Mesothelial cell of epicardium (in vitro differentiated cells): ENCODE measurements around the gene WDR70. TPM values are rescaled to one million over a fixed set of nuclear protein-coding genes. Genes with fewer than 3 reads are reported as not detected.

ENCODE experiments used
- DNase-seq, 2 experiments: peaks; one replicate each; pipeline ENCODE4 v3.0.0; 2021; ENCODE audit warnings: low spot score in 2 of 2; ENCODE audit not compliant: unreplicated experiment in 2 of 2
- H3K27ac Mint-ChIP-seq: 2 replicates; pipeline ENCODE4 v1.8.0; 2021; ENCODE audit warnings: mixed read lengths
- H3K27me3 Mint-ChIP-seq: 2 replicates; pipeline ENCODE4 v1.8.0; 2021; ENCODE audit warnings: low read depth, mixed read lengths
- H3K36me3 Mint-ChIP-seq: 2 replicates; pipeline ENCODE4 v1.8.0; 2021; ENCODE audit warnings: mixed read lengths
- H3K4me1 Mint-ChIP-seq: 2 replicates; pipeline ENCODE4 v1.8.0; 2021; ENCODE audit warnings: mixed read lengths
- H3K4me3 Mint-ChIP-seq: 2 replicates; pipeline ENCODE4 v1.8.0; 2021; ENCODE audit warnings: mild to moderate bottlenecking, moderate library complexity, mixed read lengths
- H3K9me3 Mint-ChIP-seq: 2 replicates; pipeline ENCODE4 v1.8.0; 2021; ENCODE audit warnings: mixed read lengths
- CTCF ChIP-seq: fragments of 200-600 bp; sonication (generic); IDR thresholded peaks from one replicate; pipeline ENCODE4 v1.5.0; 2021; ENCODE audit warnings: antibody characterized with exemption; ENCODE audit not compliant: unreplicated experiment
- total RNA-seq: library from RNA; stranded (reverse); gene quantifications from 3 replicates; pipeline ENCODE4 v1.2.1, GENCODE V29; 2021

Gene WDR70
- total RNA-seq, 1 donor from 2014 or later: 47.8 TPM

GRCh38 chr5:37716405-37716804 is 337.3 kb downstream of the WDR70 start:
- peaks cover 59% of the 10 kb centered on the region for H3K4me1 Mint-ChIP-seq
- no peak for TF ChIP-seq CTCF

GRCh38 chr5:37717276-37717612 is 338.1 kb downstream of the WDR70 start:
- Mint-ChIP-seq H3K9me3 (no peaks in the 10 kb centered on the region), H3K4me3 (no peak overlapping the region), H3K36me3 (no peaks in the 10 kb centered on the region), H3K4me1 (peaks cover 61% of the 10 kb centered on the region), H3K27ac (peak overlapping the region; percentile 87), H3K27me3 (peaks cover 18% of the 10 kb centered on the region)
- no peak for DNase-seq
- TF ChIP-seq CTCF: no peak

More at GRCh38 chr5:37716405-37716804, 337.3 kb downstream of the WDR70 start:
- no peak overlapping the region for H3K4me3 Mint-ChIP-seq
- H3K9me3 Mint-ChIP-seq: no peaks in the 10 kb centered on the region
- H3K27me3 Mint-ChIP-seq: peaks cover 18% of the 10 kb centered on the region
- no peak overlapping the region for H3K27ac Mint-ChIP-seq
- H3K36me3 Mint-ChIP-seq: no peaks in the 10 kb centered on the region
- no peak for DNase-seq

GRCh38 chr5:37717613-37718431 is 338.7 kb downstream of the WDR70 start:
- TF ChIP-seq CTCF: no peak
- Mint-ChIP-seq H3K27ac (peak overlapping the region; percentile 89), H3K4me3 (no peak overlapping the region)

GRCh38 chr5:37720550-37720952 is 341.4 kb downstream of the WDR70 start:
- Mint-ChIP-seq H3K27ac (no peak overlapping the region), H3K4me3 (no peak overlapping the region)

More at GRCh38 chr5:37717613-37718431, 338.7 kb downstream of the WDR70 start:
- Mint-ChIP-seq H3K36me3 (peaks cover 4% of the 10 kb centered on the region), H3K9me3 (no peaks in the 10 kb centered on the region), H3K27me3 (peaks cover 18% of the 10 kb centered on the region), H3K4me1 (peaks cover 61% of the 10 kb centered on the region)
- peak; percentile 64 to 78 for DNase-seq

GRCh38 chr5:37721447-37721871 is 342.3 kb downstream of the WDR70 start:
- TF ChIP-seq CTCF: no peak
- no peak for DNase-seq
- Mint-ChIP-seq H3K36me3 (peaks cover 10% of the 10 kb centered on the region), H3K9me3 (no peaks in the 10 kb centered on the region), H3K4me1 (peaks cover 41% of the 10 kb centered on the region), H3K4me3 (no peak overlapping the region), H3K27ac (no peak overlapping the region), H3K27me3 (peaks cover 6% of the 10 kb centered on the region)

More at GRCh38 chr5:37720550-37720952, 341.4 kb downstream of the WDR70 start:
- no peaks in the 10 kb centered on the region for H3K9me3 Mint-ChIP-seq
- no peak for DNase-seq
- H3K36me3 Mint-ChIP-seq: peaks cover 8% of the 10 kb centered on the region
- H3K27me3 Mint-ChIP-seq: peaks cover 12% of the 10 kb centered on the region
- H3K4me1 Mint-ChIP-seq: peaks cover 48% of the 10 kb centered on the region
- TF ChIP-seq CTCF: no peak
